ENCODE measurements around the gene TSPAN3. TPM values are rescaled to one million over a fixed set of nuclear protein-coding genes. Genes with fewer than 3 reads are reported as not detected.

TSPAN3 gene
- total RNA-seq, 4 donors from 2014 or later = 92.2 to 165 (median 131) TPM

DNA sequence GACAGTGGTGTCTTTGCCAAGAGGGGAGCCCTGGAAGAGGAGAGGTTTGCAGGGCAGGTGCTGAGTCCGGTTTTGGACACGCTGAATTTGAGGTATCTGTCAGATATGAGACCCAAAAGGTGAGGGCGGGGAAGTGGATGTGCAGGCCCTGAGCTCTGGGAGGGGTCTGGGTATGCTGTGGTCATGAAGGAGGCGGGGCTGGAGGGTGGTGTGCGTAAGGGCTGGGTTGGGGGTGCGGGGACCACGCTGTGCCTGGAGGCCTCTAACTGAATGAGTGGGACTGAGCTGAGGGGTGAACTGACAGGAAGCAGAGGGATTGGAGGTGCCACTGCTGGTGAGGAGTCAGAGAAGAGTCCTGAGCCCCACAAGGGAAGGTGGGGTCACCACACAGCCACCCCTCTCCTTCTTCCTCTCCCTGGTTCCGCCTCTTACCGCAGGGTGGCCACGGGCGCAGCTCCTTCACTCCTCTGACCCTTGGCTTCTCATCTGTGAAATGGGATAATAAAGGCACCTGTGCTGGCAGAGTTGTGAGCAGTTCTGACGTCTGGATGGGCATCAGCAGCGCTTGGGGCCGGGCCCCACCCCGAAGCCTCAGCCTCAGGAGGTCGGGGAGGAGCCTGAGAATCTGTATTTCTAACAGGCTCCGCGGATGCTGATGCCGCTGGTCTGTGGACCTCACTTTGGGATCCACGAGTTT is 47.2 kb downstream of the TSPAN3 start:
- Histone ChIP-seq H3K9me3 (no peaks in the 10 kb centered on the region), H3K4me3 (no peak overlapping the region), H3K4me1 (peaks cover 0 to 22% (median 15%) of the 10 kb centered on the region in 4 donors), H3K27me3 (peaks cover 0 to 14% (median 0%) of the 10 kb centered on the region in 4 donors), H3K36me3 (no peaks in the 10 kb centered on the region), H3K27ac (replicated peaks in 1 of 4) (no peak overlapping the region)
- DNase-seq (ENCODE audit: extremely low spot score) = no peak
- TF ChIP-seq POLR2A (IDR thresholded peaks at IDR 0.05; ENCODE audit: low read depth) = no peak
- TF ChIP-seq, protein P1, sequence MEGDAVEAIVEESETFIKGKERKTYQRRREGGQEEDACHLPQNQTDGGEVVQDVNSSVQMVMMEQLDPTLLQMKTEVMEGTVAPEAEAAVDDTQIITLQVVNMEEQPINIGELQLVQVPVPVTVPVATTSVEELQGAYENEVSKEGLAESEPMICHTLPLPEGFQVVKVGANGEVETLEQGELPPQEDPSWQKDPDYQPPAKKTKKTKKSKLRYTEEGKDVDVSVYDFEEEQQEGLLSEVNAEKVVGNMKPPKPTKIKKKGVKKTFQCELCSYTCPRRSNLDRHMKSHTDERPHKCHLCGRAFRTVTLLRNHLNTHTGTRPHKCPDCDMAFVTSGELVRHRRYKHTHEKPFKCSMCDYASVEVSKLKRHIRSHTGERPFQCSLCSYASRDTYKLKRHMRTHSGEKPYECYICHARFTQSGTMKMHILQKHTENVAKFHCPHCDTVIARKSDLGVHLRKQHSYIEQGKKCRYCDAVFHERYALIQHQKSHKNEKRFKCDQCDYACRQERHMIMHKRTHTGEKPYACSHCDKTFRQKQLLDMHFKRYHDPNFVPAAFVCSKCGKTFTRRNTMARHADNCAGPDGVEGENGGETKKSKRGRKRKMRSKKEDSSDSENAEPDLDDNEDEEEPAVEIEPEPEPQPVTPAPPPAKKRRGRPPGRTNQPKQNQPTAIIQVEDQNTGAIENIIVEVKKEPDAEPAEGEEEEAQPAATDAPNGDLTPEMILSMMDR (IDR thresholded peaks at IDR 0.05) = no peak
- TF ChIP-seq EP300 (IDR thresholded peaks at IDR 0.05) = no peak
- no peak for TF ChIP-seq POLR2AphosphoS5 (IDR thresholded peaks at IDR 0.05)
- intact Hi-C loops (cut with DNase I) = loop anchor here (2.0 kb wide), 1 partner anchor 521 kb away; no protein-coding TSS in a partner anchor
- 76% methylated on average over 14 of the region's 20 CpGs for WGBS

GRCh38 chr15:77022646-77023575 is 48.0 kb downstream of the TSPAN3 start:
- peaks cover 0 to 14% (median 7%) of the 10 kb centered on the region in 4 donors for H3K4me1 ChIP-seq
- WGBS = 95% methylated on average over 14 of the region's 14 CpGs
- no peaks in the 10 kb centered on the region for H3K9me3 ChIP-seq
- intact Hi-C loops (cut with DNase I) = no loop called here
- H3K27ac ChIP-seq (replicated peaks in 1 of 4) = no peak overlapping the region
- no peak for DNase-seq (ENCODE audit: extremely low spot score)
- TF ChIP-seq, protein P1 (IDR thresholded peaks at IDR 0.05) = no peak
- TF ChIP-seq EP300 (IDR thresholded peaks at IDR 0.05) (no peak), POLR2AphosphoS5 (IDR thresholded peaks at IDR 0.05) (no peak), POLR2A (IDR thresholded peaks at IDR 0.05; ENCODE audit: low read depth) (no peak)
- H3K36me3 ChIP-seq = no peaks in the 10 kb centered on the region
- H3K4me3 ChIP-seq = no peak overlapping the region
- H3K27me3 ChIP-seq = peaks cover 0 to 6% (median 0%) of the 10 kb centered on the region in 4 donors

GRCh38 chr15:77021803-77022381 is 49.0 kb downstream of the TSPAN3 start:
- Histone ChIP-seq H3K4me1 (peaks cover 0 to 13% (median 5%) of the 10 kb centered on the region in 4 donors), H3K36me3 (no peaks in the 10 kb centered on the region), H3K4me3 (no peak overlapping the region), H3K27ac (replicated peaks in 1 of 4) (no peak overlapping the region), H3K9me3 (no peaks in the 10 kb centered on the region), H3K27me3 (peaks cover 0 to 5% (median 0%) of the 10 kb centered on the region in 4 donors)
- intact Hi-C loops (cut with DNase I) = no loop called here
- DNase-seq (ENCODE audit: extremely low spot score) = no peak
- no peak for TF ChIP-seq POLR2AphosphoS5 (IDR thresholded peaks at IDR 0.05)
- TF ChIP-seq EP300 (IDR thresholded peaks at IDR 0.05) = no peak
- TF ChIP-seq, protein P1 (IDR thresholded peaks at IDR 0.05) = no peak
- TF ChIP-seq POLR2A (IDR thresholded peaks at IDR 0.05; ENCODE audit: low read depth) = no peak
- 45% methylated on average over 7 of the region's 7 CpGs for WGBS

DNA sequence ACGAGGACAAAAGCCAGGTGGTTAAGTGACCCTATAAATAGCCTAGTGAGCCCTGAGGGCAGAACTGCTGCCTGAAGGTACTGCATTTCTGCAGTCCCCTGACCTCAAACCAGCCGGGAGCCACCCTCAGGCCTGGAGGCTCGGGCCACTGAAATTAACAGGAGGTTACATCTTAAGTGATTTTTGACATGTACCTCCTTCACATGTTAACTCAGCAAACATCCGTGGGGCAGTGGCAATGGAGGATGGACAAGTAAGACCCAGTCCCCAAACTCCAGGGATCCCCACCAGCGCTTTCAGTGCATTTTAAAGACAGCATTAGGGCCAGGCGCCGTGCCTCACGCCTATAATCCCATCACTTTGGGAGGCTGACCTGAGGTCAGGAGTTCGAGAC is 49.8 kb downstream of the TSPAN3 start:
- H3K9me3 ChIP-seq = no peaks in the 10 kb centered on the region
- 75% methylated on average over 9 of the region's 9 CpGs for WGBS
- no peaks in the 10 kb centered on the region for H3K36me3 ChIP-seq
- H3K27me3 ChIP-seq = peaks cover 0 to 5% (median 0%) of the 10 kb centered on the region in 4 donors
- no peak for DNase-seq (ENCODE audit: extremely low spot score)
- peaks cover 2 to 13% (median 6%) of the 10 kb centered on the region in 4 donors for H3K4me1 ChIP-seq
- H3K4me3 ChIP-seq = no peak overlapping the region
- H3K27ac ChIP-seq (replicated peaks in 1 of 4) = no peak overlapping the region
- intact Hi-C loops (cut with DNase I) = no loop called here
- no peak for TF ChIP-seq EP300 (IDR thresholded peaks at IDR 0.05)
- TF ChIP-seq POLR2A (IDR thresholded peaks at IDR 0.05; ENCODE audit: low read depth) = no peak
- TF ChIP-seq, protein P1 (IDR thresholded peaks at IDR 0.05) = no peak
- no peak for TF ChIP-seq POLR2AphosphoS5 (IDR thresholded peaks at IDR 0.05)

All from esophagus muscularis mucosa (tissue), 4 donors.